Fibroblast of lung (primary cell): ENCODE results near the gene ANKRD36B.

ENCODE experiments used
- CTCF ChIP-seq, 2 donors: IDR thresholded peaks in 1 of 2; conservative IDR thresholded peaks in 1 of 2; 1 replicate in 1 of 2; 2 replicates in 1 of 2; pipeline ENCODE4 v1.5.1; 2011 to 2012; ENCODE audit warnings: low read length in 2 of 2, control low read depth in 1 of 2, inconsistent platforms in 1 of 2, low read depth in 1 of 2, mild to moderate bottlenecking in 1 of 2
- EZH2 ChIP-seq: IDR thresholded peaks from 2 replicates; pipeline ENCODE4 v1.5.1; 2012; ENCODE audit warnings: low read length, control low read depth, mild to moderate bottlenecking; ENCODE audit errors: missing control alignments

- TF ChIP-seq CTCF (conservative IDR thresholded peaks at IDR 0.05 in 1 of 2, IDR thresholded peaks at IDR 0.05 in 1 of 2; ENCODE audit: low read depth in 1 of 2, low read length in 2 of 2) (no peak), EZH2 (no peak)
Observed at GRCh38 chr2:97546711-97547110, 43.0 kb downstream of the ANKRD36B start.
